ENCODE results near the gene LRP3.

DNA sequence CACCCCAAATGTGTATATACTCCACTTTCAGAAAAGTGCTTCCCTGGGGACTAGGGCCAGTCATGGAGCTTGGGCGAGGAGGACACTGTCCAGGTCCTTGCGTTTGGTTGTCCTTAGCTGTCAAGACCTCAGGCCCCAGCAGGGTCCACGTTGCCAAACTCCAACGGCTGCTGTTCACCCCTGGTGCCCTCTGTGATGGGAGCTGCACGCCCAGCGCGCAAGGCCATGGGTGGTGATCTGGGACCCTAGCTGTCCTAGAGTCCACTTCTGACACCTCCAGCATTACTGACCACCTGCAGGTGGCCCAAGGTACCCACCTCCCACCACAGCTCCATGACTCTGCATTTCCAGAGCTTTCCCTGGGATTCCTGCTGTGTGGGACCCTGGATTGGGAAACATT lies 4.0 kb downstream of the LRP3 start:
- TF ChIP-seq, protein P1, sequence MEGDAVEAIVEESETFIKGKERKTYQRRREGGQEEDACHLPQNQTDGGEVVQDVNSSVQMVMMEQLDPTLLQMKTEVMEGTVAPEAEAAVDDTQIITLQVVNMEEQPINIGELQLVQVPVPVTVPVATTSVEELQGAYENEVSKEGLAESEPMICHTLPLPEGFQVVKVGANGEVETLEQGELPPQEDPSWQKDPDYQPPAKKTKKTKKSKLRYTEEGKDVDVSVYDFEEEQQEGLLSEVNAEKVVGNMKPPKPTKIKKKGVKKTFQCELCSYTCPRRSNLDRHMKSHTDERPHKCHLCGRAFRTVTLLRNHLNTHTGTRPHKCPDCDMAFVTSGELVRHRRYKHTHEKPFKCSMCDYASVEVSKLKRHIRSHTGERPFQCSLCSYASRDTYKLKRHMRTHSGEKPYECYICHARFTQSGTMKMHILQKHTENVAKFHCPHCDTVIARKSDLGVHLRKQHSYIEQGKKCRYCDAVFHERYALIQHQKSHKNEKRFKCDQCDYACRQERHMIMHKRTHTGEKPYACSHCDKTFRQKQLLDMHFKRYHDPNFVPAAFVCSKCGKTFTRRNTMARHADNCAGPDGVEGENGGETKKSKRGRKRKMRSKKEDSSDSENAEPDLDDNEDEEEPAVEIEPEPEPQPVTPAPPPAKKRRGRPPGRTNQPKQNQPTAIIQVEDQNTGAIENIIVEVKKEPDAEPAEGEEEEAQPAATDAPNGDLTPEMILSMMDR (IDR thresholded peaks at IDR 0.05; ENCODE audit: insufficient read depth, low read length): no peak
- TF ChIP-seq POLR2AphosphoS5 (IDR thresholded peaks at IDR 0.05; ENCODE audit: low read depth) (no peak), GABPA (IDR thresholded peaks at IDR 0.05; ENCODE audit: low read depth) (no peak)

Measured in HL-60 (cell line).